Large intestine (tissue), 3 donors: Measurements from ENCODE around the gene UNC13A. TPM values are rescaled to one million over a fixed set of nuclear protein-coding genes. Genes with fewer than 3 reads are reported as not detected.
A peak's percentile ranks its signal among the peaks of the same experiment; 100 is the strongest.

Experiments
- DNase-seq, 2 donors: peaks; one replicate each; pipeline versions ENCODE4 v3.0.0 to v3.0.0-alpha.2; 2013
- H3K27ac ChIP-seq: one replicate; pipeline ENCODE4 v1.5.1; 2013; ENCODE audit warnings: low read length
- H3K27me3 ChIP-seq: 2 replicates; pipeline ENCODE4 v1.6.1; 2013; ENCODE audit warnings: low read length; ENCODE audit not compliant: control insufficient read depth, insufficient read depth
- H3K36me3 ChIP-seq: 2 replicates; pipeline ENCODE4 v1.6.1; 2013; ENCODE audit warnings: low read length; ENCODE audit not compliant: control insufficient read depth, insufficient read depth
- H3K4me1 ChIP-seq: one replicate; pipeline ENCODE4 v1.6.1; 2013; ENCODE audit warnings: low read length; ENCODE audit not compliant: control insufficient read depth, insufficient read depth
- H3K4me3 ChIP-seq: one replicate; pipeline ENCODE4 v1.5.1; 2013; ENCODE audit warnings: low read length
- H3K9me3 ChIP-seq: one replicate; pipeline ENCODE4 v1.6.1; 2013; ENCODE audit warnings: mild to moderate bottlenecking, low read depth, low read length, moderate library complexity; ENCODE audit not compliant: control insufficient read depth
- WGBS: methylation state at CpG from one replicate; pipeline ENCODE4 v1.1.5; 2013; ENCODE audit warnings: low lambda C conversion rate; ENCODE audit not compliant: insufficient coverage; 5-methylcytosine and 5-hydroxymethylcytosine counted together
- polyA plus RNA-seq: library from polyadenylated mRNA; unstranded; fragments of 120-200 nt; gene quantifications from one replicate; pipeline ENCODE4 v1.2.1, GENCODE V29; 2013

Gene UNC13A
- polyA plus RNA-seq, 1 donor = 2.7 TPM

- Histone ChIP-seq H3K4me3 (no peak overlapping the region), H3K4me1 (no peaks in the 10 kb centered on the region), H3K27me3 (peaks cover 21% of the 10 kb centered on the region), H3K27ac (no peak overlapping the region), H3K36me3 (no peaks in the 10 kb centered on the region), H3K9me3 (peaks cover 3% of the 10 kb centered on the region)
- 80% methylated on average over 1 of the region's 28 CpGs for WGBS
- DNase-seq = peak in 1 of 2 donors; percentile 20
These were observed 71.0 kb downstream of the UNC13A start for GRCh38 chr19:17616961-17617806.

DNA sequence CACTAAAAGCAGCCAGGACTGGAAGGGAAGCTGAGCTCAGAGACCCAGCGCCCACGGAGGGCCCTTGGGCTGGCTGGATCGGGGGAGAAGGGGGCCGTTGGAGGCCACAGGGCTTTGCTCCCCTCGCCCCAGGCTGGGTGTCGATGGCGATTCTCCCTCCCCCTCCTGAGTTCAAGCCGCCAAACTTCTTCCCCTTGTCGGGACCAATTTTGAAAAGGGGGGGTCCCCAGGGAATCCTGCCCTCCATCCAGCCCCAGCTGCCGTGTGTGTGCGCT, 71.5 kb downstream of the UNC13A start:
- no peak for DNase-seq
- no peaks in the 10 kb centered on the region for H3K36me3 ChIP-seq
- no peak overlapping the region for H3K4me3 ChIP-seq
- no peaks in the 10 kb centered on the region for H3K4me1 ChIP-seq
- H3K27me3 ChIP-seq = peaks cover 21% of the 10 kb centered on the region
- 60% methylated on average over 2 of the region's 11 CpGs for WGBS
- no peak overlapping the region for H3K27ac ChIP-seq
- H3K9me3 ChIP-seq = no peaks in the 10 kb centered on the region

DNA sequence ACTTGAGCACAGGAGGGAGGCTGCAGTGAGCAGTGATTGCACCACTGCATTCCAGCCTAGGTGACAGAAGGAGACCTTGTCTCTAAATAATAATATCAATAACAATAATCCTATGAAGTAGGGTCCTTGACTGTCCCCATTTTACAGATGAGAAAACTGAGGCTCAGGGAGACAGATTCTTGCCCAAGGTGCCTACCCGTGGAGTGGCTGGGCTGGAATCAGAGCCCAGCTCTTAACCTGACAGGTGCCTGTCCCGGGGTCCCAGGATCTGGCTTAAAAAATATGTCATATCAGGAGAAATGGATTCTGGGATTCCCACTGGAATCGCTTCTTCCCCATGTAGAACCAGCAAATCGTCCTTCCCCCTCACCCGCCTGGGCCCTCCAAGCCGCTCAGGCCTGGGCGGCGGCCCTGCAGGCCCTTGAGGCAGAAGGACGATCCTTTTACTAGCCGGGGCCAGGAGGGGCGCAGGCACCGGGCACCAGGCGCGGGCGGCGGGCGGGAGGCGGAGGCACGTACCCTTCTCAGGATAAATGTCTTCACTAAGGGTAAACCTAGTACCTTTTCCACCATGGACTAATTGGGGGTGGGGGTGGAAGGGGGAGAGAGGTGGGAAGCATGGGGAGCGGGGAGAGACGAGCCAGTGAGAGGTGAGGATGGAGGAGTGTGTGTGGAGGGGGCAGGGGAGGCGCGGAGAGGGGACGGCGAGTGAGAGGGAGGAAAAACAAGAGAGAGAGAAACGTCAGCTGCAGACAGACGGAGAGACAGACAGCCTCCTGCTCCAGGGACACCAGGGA, 72.1 kb downstream of the UNC13A start:
- no peak for DNase-seq
- H3K36me3 ChIP-seq = no peaks in the 10 kb centered on the region
- 0% methylated on average over 2 of the region's 27 CpGs for WGBS
- no peaks in the 10 kb centered on the region for H3K9me3 ChIP-seq
- no peak overlapping the region for H3K4me3 ChIP-seq
- H3K27ac ChIP-seq = no peak overlapping the region
- peaks cover 21% of the 10 kb centered on the region for H3K27me3 ChIP-seq
- H3K4me1 ChIP-seq = no peaks in the 10 kb centered on the region

- Histone ChIP-seq H3K4me1 (no peaks in the 10 kb centered on the region), H3K27me3 (peaks cover 21% of the 10 kb centered on the region), H3K36me3 (no peaks in the 10 kb centered on the region), H3K27ac (no peak overlapping the region), H3K4me3 (no peak overlapping the region), H3K9me3 (no peaks in the 10 kb centered on the region)
- DNase-seq = no peak
- WGBS = no CpG with 5 or more reads among the region's 12 CpGs
These were observed 73.7 kb downstream of the UNC13A start for GRCh38 chr19:17614476-17614875.

DNA sequence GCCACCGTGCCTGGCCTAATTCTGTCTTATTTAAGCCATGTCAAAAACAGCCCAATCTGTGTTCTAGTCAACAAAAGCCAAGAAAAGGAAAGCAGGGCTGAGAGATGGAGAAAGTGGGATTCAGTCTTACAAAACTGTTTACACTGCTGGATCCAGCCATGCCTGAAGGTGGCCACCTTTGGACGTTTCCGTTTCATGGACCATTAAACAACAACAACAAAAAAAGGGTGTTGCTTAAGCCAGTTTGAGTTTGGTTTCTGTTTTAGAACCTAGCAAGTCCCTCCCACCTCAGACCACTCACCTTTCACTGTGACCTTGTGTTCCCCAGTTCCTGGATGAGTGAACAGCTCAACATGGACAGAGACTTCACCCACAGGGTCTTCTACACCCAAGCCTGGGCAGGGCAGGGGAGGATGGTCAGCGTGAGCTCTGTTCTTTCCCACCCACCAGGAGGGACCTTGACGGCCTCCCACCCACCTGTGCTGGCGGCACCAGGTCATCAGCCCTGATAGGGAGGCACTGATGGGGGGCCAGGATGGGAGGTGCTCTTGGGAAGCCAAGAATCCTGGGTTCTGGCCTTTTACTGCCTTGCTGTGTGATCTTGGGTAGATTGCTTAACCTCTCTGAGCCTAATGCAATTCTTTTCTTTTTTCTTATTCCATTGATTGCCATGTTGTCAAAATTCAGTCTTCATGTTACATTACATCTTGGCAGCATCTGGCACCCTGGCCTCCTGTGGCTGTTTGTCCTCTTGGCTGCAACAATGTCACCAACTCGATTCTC, 76.5 kb downstream of the UNC13A start:
- DNase-seq = no peak
- Histone ChIP-seq H3K9me3 (no peaks in the 10 kb centered on the region), H3K27ac (no peak overlapping the region), H3K27me3 (peaks cover 10% of the 10 kb centered on the region), H3K4me3 (no peak overlapping the region), H3K4me1 (no peaks in the 10 kb centered on the region), H3K36me3 (no peaks in the 10 kb centered on the region)
- 100% methylated on average over 1 of the region's 7 CpGs for WGBS

- H3K27ac ChIP-seq = no peak overlapping the region
- H3K9me3 ChIP-seq = peaks cover 5% of the 10 kb centered on the region
- H3K36me3 ChIP-seq = no peaks in the 10 kb centered on the region
- no CpG with 5 or more reads among the region's 7 CpGs for WGBS
- H3K4me3 ChIP-seq = no peak overlapping the region
- H3K4me1 ChIP-seq = no peaks in the 10 kb centered on the region
- peaks cover 2% of the 10 kb centered on the region for H3K27me3 ChIP-seq
- no peak for DNase-seq
These were observed 77.8 kb downstream of the UNC13A start for GRCh38 chr19:17610384-17610783.

GRCh38 chr19:17607936-17608335, 80.2 kb downstream of the UNC13A start:
- Histone ChIP-seq H3K4me3 (no peak overlapping the region), H3K27me3 (peaks cover 8% of the 10 kb centered on the region), H3K9me3 (peaks cover 5% of the 10 kb centered on the region), H3K36me3 (no peaks in the 10 kb centered on the region), H3K27ac (no peak overlapping the region), H3K4me1 (no peaks in the 10 kb centered on the region)
- DNase-seq = no peak
- no CpG with 5 or more reads among the region's 9 CpGs for WGBS

- Histone ChIP-seq H3K27me3 (peaks cover 15% of the 10 kb centered on the region), H3K27ac (no peak overlapping the region)
- WGBS = no CpG with 5 or more reads among the region's 18 CpGs
These were observed 81.5 kb downstream of the UNC13A start for GRCh38 chr19:17606590-17607185.

GRCh38 chr19:17605761-17606589, 82.2 kb downstream of the UNC13A start:
- peaks cover 5% of the 10 kb centered on the region for H3K9me3 ChIP-seq
- WGBS = no CpG with 5 or more reads among the region's 85 CpGs
- peak; percentile 64 to 77 for DNase-seq
- H3K36me3 ChIP-seq = no peaks in the 10 kb centered on the region
- H3K4me3 ChIP-seq = peak overlapping the region; percentile 13
- no peaks in the 10 kb centered on the region for H3K4me1 ChIP-seq
- no peak overlapping the region for H3K27ac ChIP-seq
- H3K27me3 ChIP-seq = peaks cover 21% of the 10 kb centered on the region

More at GRCh38 chr19:17606590-17607185, 81.5 kb downstream of the UNC13A start:
- H3K4me3 ChIP-seq = peak overlapping the region; percentile 13
- DNase-seq = no peak
- no peaks in the 10 kb centered on the region for H3K36me3 ChIP-seq
- H3K9me3 ChIP-seq = peaks cover 5% of the 10 kb centered on the region
- no peaks in the 10 kb centered on the region for H3K4me1 ChIP-seq
